CD4-positive, alpha-beta T cell treated with Interleukin-6 at 100 ng/mL for 8 hours (primary cell): ENCODE data around the gene STK36.

Experiments used
- DNase-seq: peaks from one replicate; pipeline ENCODE4 v3.0.0-alpha.2; 2020; ENCODE audit warnings: mixed read lengths, low spot score

Gene STK36

GRCh38 chr2:218720048-218721041 is 48.5 kb downstream of the STK36 start:
- no peak for DNase-seq

GRCh38 chr2:218721488-218721887 is 49.6 kb downstream of the STK36 start:
- DNase-seq, result no peak

GRCh38 chr2:218721934-218722333 is 50.0 kb downstream of the STK36 start:
- DNase-seq, result no peak

GRCh38 chr2:218722419-218722818 is 50.5 kb downstream of the STK36 start:
- no peak for DNase-seq

- DNase-seq, result no peak
These were observed 51.2 kb downstream of the STK36 start for GRCh38 chr2:218722876-218723785.

- no peak for DNase-seq
These were observed 54.2 kb downstream of the STK36 start for GRCh38 chr2:218726004-218726574.

- DNase-seq, result no peak
These were observed 55.7 kb downstream of the STK36 start for GRCh38 chr2:218727502-218728165.

GRCh38 chr2:218729640-218730039 is 57.8 kb downstream of the STK36 start:
- DNase-seq, result no peak

GRCh38 chr2:218732052-218732760 is 60.3 kb downstream of the STK36 start:
- DNase-seq, result no peak

- no peak for DNase-seq
These were observed 60.9 kb downstream of the STK36 start for GRCh38 chr2:218732761-218733158.

- no peak for DNase-seq
These were observed 61.5 kb downstream of the STK36 start for GRCh38 chr2:218733171-218734021.

GRCh38 chr2:218734190-218734975 is 62.5 kb downstream of the STK36 start:
- no peak for DNase-seq

GRCh38 chr2:218736531-218736930 is 64.6 kb downstream of the STK36 start:
- no peak for DNase-seq

- no peak for DNase-seq
These were observed 71.2 kb downstream of the STK36 start for GRCh38 chr2:218743068-218743467.

GRCh38 chr2:218744615-218745014 is 72.7 kb downstream of the STK36 start:
- DNase-seq, result no peak

GRCh38 chr2:218745160-218745558 is 73.3 kb downstream of the STK36 start:
- no peak for DNase-seq

GRCh38 chr2:218745559-218746469 is 73.9 kb downstream of the STK36 start:
- DNase-seq, result no peak

GRCh38 chr2:218746470-218746795 is 74.5 kb downstream of the STK36 start:
- no peak for DNase-seq
